ENCODE results near the gene FLRT1. TPM values are rescaled to one million over a fixed set of nuclear protein-coding genes. Genes with fewer than 3 reads are reported as not detected.

Gene FLRT1
- polyA plus RNA-seq, 2 of the 4 experiments (the other 2 are of a cell fraction): 0.10 to 0.31 TPM

- Histone ChIP-seq H3K27ac (0 out of 6 replicates have a peak overlapping the region, but pooled peaks of 1 of the 2 experiments have one; percentile 6), H3K4me2 (no peak overlapping the region), H3K9me3 (no peaks in the 10 kb centered on the region), H3K4me1 (peaks cover 32% of the 10 kb centered on the region), H3K4me3 (no peak overlapping the region)
- FAIRE-seq (no peak), DNase-seq (ENCODE audit: low read depth in 1 of 2, low spot score in 1 of 2) (no peak), ATAC-seq (no peak)
- TF ChIP-seq RFX5 (IDR thresholded peaks at IDR 0.05): no peak
- peak; percentile 67; the same call in 1 of the 2 replicates for TF ChIP-seq KDM1A (IDR thresholded peaks at IDR 0.05; ENCODE audit: low read depth)
- 84% methylated on average over 25 of the region's 27 CpGs for WGBS (ENCODE audit: missing lambda C conversion rate)
- CTCF ChIA-PET: interaction anchor here (0.9 to 2.2 kb wide), 2 partner anchors 9 to 13 kb away, joined by 3 to 5 read pairs; no protein-coding TSS in a partner anchor
- POLR2A ChIA-PET: no interaction called here
Observed at GRCh38 chr11:64081745-64082442, 46.2 kb downstream of the FLRT1 start.

GRCh38 chr11:64083398-64084080, 47.8 kb downstream of the FLRT1 start:
- Histone ChIP-seq H3K4me1 (peaks cover 35% of the 10 kb centered on the region), H3K4me3 (no peak overlapping the region), H3K9me3 (no peaks in the 10 kb centered on the region), H3K27ac (peak overlapping the region in 1 of 2 experiments; percentile 81; a peak in 2 of 6 replicates), H3K4me2 (no peak overlapping the region)
- DNase-seq (ENCODE audit: low read depth in 1 of 2, low spot score in 1 of 2) (no peak), FAIRE-seq (no peak), ATAC-seq (no peak)
- POLR2A ChIA-PET: interaction anchor here (1.0 kb wide), 1 partner anchor 8 kb away, joined by 3 read pairs; no protein-coding TSS in a partner anchor
- 87% methylated on average over 22 of the region's 28 CpGs for WGBS (ENCODE audit: missing lambda C conversion rate)
- CTCF ChIA-PET: interaction anchor here (2.2 kb wide), 1 partner anchor 11 kb away, joined by 5 read pairs; no protein-coding TSS in a partner anchor
- TF ChIP-seq HES2 (IDR thresholded peaks at IDR 0.05) (no peak), TP53 (CRISPR knock-in tag; IDR thresholded peaks at IDR 0.05) (no peak), CHD4 (IDR thresholded peaks at IDR 0.05; ENCODE audit: borderline replicate concordance) (no peak), HOXB5 (CRISPR knock-in tag; IDR thresholded peaks at IDR 0.05) (no peak), ZSCAN20 (CRISPR knock-in tag; IDR thresholded peaks at IDR 0.05) (no peak), POLR2AphosphoS2 (conservative IDR thresholded peaks at IDR 0.05; ENCODE audit: low read length) (no peak), CHD2 (IDR thresholded peaks at IDR 0.05; ENCODE audit: low read length, partially characterized antibody) (no peak), BHLHE40 (IDR thresholded peaks at IDR 0.05; ENCODE audit: low read depth, low read length) (no peak), RNF2 (IDR thresholded peaks at IDR 0.05; ENCODE audit: borderline replicate concordance, low read depth) (no peak), CEBPB (IDR thresholded peaks at IDR 0.05) (no peak), JUN (IDR thresholded peaks at IDR 0.05) (no peak), CBX2 (IDR thresholded peaks at IDR 0.05; ENCODE audit: borderline replicate concordance, low read depth) (no peak), NFE2L2 (conservative IDR thresholded peaks at IDR 0.05; ENCODE audit: low read length) (no peak), NPAS2 (CRISPR knock-in tag; IDR thresholded peaks at IDR 0.05; ENCODE audit: borderline replicate concordance) (no peak)

- peak overlapping the region; percentile 63 to 81; a peak in 5 of 6 replicates for H3K27ac ChIP-seq
- no peak for FAIRE-seq
Observed at GRCh38 chr11:64084146-64084950, 48.6 kb downstream of the FLRT1 start.

More at GRCh38 chr11:64084146-64084950, 48.6 kb downstream of the FLRT1 start:
- Histone ChIP-seq H3K4me2 (peak overlapping the region; percentile 56; the same call in 1 of the 3 replicates), H3K4me1 (peaks cover 37% of the 10 kb centered on the region), H3K4me3 (no peak overlapping the region), H3K9me3 (no peaks in the 10 kb centered on the region)
- DNase-seq (ENCODE audit: low read depth in 1 of 2, low spot score in 1 of 2): no peak
- TF ChIP-seq HDAC2 (IDR thresholded peaks at IDR 0.05): no peak
- WGBS (ENCODE audit: missing lambda C conversion rate): 88% methylated on average over 21 of the region's 26 CpGs
- ChIA-PET CTCF (interaction anchor here (1.1 to 1.9 kb wide), 4 partner anchors 12 to 248 kb away, joined by 3 to 6 read pairs (median 5); no protein-coding TSS in a partner anchor), POLR2A (no interaction called here)
- no peak for ATAC-seq

Measured in A549 (cell line).